ENCODE results near the gene ANKRD65.
"Not testable (repeated sequence)": the region's sequence is repeated elsewhere in the genome, so short reads cannot be mapped to it uniquely, and the experiment has no call there.

ANKRD65 gene

GRCh38 chr1:1373815-1374588 lies 47.1 kb downstream of the ANKRD65 start:
- in situ Hi-C loops (cut with MboI; ENCODE audit: low sequenced_read_pairs), result no loop called here

GRCh38 chr1:1373051-1373814 lies 47.8 kb downstream of the ANKRD65 start:
- in situ Hi-C loops (cut with MboI; ENCODE audit: low sequenced_read_pairs), result no loop called here

- in situ Hi-C loops (cut with MboI; ENCODE audit: low sequenced_read_pairs), result no loop called here
Observed at GRCh38 chr1:1371746-1372711, 49.0 kb downstream of the ANKRD65 start.

- in situ Hi-C loops (cut with MboI; ENCODE audit: low sequenced_read_pairs), result no loop called here
Observed at GRCh38 chr1:1371364-1371745, 49.7 kb downstream of the ANKRD65 start.

DNA sequence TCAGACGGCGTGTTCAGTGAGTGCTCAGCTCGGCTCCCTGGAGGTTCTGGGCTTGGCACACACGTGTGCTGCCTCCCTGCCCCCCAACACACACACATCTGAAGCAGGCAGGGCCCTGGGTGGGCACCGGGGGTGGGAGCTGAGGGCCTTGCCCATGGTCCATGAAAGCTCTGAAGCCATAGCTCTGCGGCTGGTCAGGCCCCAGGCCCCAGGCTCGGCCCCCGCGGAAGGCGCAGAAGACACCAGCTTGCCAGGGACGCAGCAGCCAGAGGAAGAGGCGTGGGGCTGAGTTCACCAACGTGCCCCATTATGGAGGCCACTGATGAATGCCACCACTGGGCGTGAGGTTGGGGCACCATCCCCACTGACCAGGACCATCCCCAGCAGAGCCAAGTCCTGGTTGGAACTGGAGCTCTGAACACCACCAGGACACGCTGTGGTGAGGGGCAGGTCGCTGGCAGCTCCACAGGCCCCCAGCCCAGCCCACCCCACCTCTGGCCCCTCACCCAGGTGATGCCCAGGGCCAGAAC lies 50.2 kb downstream of the ANKRD65 start:
- in situ Hi-C loops (cut with MboI; ENCODE audit: low sequenced_read_pairs), result no loop called here

- in situ Hi-C loops (cut with MboI; ENCODE audit: low sequenced_read_pairs), result not testable (repeated sequence)
Observed at GRCh38 chr1:1370094-1370493, 51.0 kb downstream of the ANKRD65 start.

Data from HL-60/S4 (cell line).